A549 (cell line): ENCODE measurements around the gene GOLGA6C. TPM values are rescaled to one million over a fixed set of nuclear protein-coding genes. Genes with fewer than 3 reads are reported as not detected.
"Not testable (repeated sequence)": the region's sequence is repeated elsewhere in the genome, so short reads cannot be mapped to it uniquely, and the experiment has no call there.

ENCODE experiments used
- ATAC-seq, 2 experiments: fragments of 200-7000 bp in 1 of 2; fragments of >200 bp in 1 of 2; cut with Nextera tagmentation in 1 of 2; cut with Tn5 transposase in 1 of 2; 3 replicates each; pipeline versions ENCODE4 v1.8.0 to v1.9.1; 2018 to 2020; ENCODE audit warnings: mild to moderate bottlenecking in 1 of 2, moderate library complexity in 1 of 2
- CTCF ChIA-PET: fragments of 300-600 bp; sonication (Branson Sonifier 250); formaldehyde crosslinking; extraction: SDS; loops from one replicate; lab custom pipeline; 2021; ENCODE audit warnings: antibody characterized with exemption, inconsistent platforms; lab: Yijun Ruan, JAX
- POLR2A ChIA-PET: fragments of 350-600 bp; formaldehyde crosslinking; extraction: SDS; loops from one replicate; lab custom pipeline; 2021; ENCODE audit warnings: antibody characterized with exemption, inconsistent platforms; lab: Yijun Ruan, JAX
- DNase-seq, 2 experiments: peaks; one replicate each; pipeline versions ENCODE4 v3.0.0 to v3.0.0-alpha.2; 2011 to 2016; ENCODE audit warnings: low read depth in 1 of 2, low spot score in 1 of 2
- FAIRE-seq: peaks from 2 replicates; lab custom pipeline; 2011; peaks lifted over from hg19 to GRCh38; lab: Jason Lieb, UNC
- H3K27ac ChIP-seq, 2 experiments: fragments of >200 bp; sonication (Bioruptor Twin); formaldehyde crosslinking; 3 replicates each; pipeline ENCODE4 v1.5.1; 2016 to 2017
- H3K4me1 ChIP-seq: fragments of >200 bp; sonication (Bioruptor Twin); formaldehyde crosslinking; 3 replicates; pipeline ENCODE4 v1.6.1; 2016
- H3K4me2 ChIP-seq: fragments of >200 bp; sonication (Bioruptor Twin); formaldehyde crosslinking; 3 replicates; pipeline ENCODE4 v1.6.1; 2016
- H3K4me3 ChIP-seq: fragments of >200 bp; sonication (Bioruptor Twin); formaldehyde crosslinking; 3 replicates; pipeline ENCODE4 v1.5.1; 2016
- H3K9me3 ChIP-seq: fragments of >200 bp; sonication (Bioruptor Twin); formaldehyde crosslinking; 3 replicates; pipeline ENCODE4 v1.6.1; 2016
- RAD21 ChIP-seq, 2 experiments: fragments of >200 bp in 1 of 2; sonication (Bioruptor Twin) in 1 of 2; formaldehyde crosslinking in 1 of 2; IDR thresholded peaks in 1 of 2; conservative IDR thresholded peaks in 1 of 2; 2 replicates in 1 of 2; 3 replicates in 1 of 2; pipeline ENCODE4 v1.6.1; 2012 to 2018; ENCODE audit warnings: inconsistent platforms in 1 of 2
- SMC3 ChIP-seq: fragments of >200 bp; sonication (Bioruptor Twin); formaldehyde crosslinking; IDR thresholded peaks from 3 replicates; pipeline ENCODE4 v1.6.1; 2018; ENCODE audit warnings: inconsistent platforms
- WGBS: methylation state at CpG from one replicate; pipeline ENCODE4 v1.1.6; 2017; ENCODE audit errors: missing lambda C conversion rate; 5-methylcytosine and 5-hydroxymethylcytosine counted together
- polyA plus RNA-seq, 4 experiments: library from polyadenylated mRNA; depleted of rRNA in 3 of 4; stranded (reverse); fragments of >200 nt; fragmentation: RNase III in 1 of 4; extraction: RNeasy Plus Mini Kit Qiagen cat#74134 plus additional on column Dnase treatment in 1 of 4; gene quantifications; 2 replicates in 3 of 4; 3 replicates in 1 of 4; pipeline ENCODE4 v1.2.3, GENCODE V29; 2011 to 2017
- TF ChIP-seq, protein P1 (sequence below): fragments of >200 bp; sonication (Bioruptor Twin); formaldehyde crosslinking; IDR thresholded peaks from 3 replicates; pipeline ENCODE4 v1.5.1; 2016

Gene GOLGA6C
- polyA plus RNA-seq, 2 of the 4 experiments (the other 2 are of a cell fraction) = not detected

DNA sequence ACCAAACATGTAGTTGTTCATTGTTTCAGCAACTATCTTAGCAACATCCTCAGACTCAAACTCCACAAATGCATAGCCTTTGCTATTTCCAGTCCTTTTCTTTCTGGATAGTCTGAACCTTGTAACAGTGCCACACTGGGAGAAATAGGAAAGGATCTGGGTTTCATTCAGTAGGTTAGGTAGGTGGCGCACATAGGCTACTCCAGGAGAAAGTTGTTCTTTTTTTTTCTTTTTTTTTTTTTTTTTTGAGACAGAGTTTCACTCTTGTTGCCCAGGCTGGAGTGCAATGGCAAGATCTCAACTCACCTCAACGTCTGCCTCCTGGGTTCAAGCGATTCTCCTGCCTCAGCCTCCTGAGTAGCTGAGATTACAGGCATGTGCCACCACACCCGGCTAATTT, 5.8 kb upstream of the GOLGA6C start:
- POLR2A ChIA-PET, H3K4me1 ChIP-seq, H3K4me3 ChIP-seq, H3K27ac ChIP-seq, H3K4me2 ChIP-seq, H3K9me3 ChIP-seq, FAIRE-seq, DNase-seq: not testable (repeated sequence)
- CTCF ChIA-PET = interaction anchor here (0.7 to 1.6 kb wide), 9 partner anchors 18 to 69 kb away, joined by 3 to 13 read pairs (median 4); no protein-coding TSS in a partner anchor
- TF ChIP-seq RAD21 (conservative IDR thresholded peaks at IDR 0.05 in 1 of 2, IDR thresholded peaks at IDR 0.05 in 1 of 2) (peak; percentile 39 to 49; a peak in 3 of 5 replicates), SMC3 (peak; percentile 29; the same call in 2 of the 3 replicates)
- TF ChIP-seq, protein P1, sequence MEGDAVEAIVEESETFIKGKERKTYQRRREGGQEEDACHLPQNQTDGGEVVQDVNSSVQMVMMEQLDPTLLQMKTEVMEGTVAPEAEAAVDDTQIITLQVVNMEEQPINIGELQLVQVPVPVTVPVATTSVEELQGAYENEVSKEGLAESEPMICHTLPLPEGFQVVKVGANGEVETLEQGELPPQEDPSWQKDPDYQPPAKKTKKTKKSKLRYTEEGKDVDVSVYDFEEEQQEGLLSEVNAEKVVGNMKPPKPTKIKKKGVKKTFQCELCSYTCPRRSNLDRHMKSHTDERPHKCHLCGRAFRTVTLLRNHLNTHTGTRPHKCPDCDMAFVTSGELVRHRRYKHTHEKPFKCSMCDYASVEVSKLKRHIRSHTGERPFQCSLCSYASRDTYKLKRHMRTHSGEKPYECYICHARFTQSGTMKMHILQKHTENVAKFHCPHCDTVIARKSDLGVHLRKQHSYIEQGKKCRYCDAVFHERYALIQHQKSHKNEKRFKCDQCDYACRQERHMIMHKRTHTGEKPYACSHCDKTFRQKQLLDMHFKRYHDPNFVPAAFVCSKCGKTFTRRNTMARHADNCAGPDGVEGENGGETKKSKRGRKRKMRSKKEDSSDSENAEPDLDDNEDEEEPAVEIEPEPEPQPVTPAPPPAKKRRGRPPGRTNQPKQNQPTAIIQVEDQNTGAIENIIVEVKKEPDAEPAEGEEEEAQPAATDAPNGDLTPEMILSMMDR = peak; percentile 40; the same call in 2 of the 3 replicates
- 47% methylated on average over 4 of the region's 4 CpGs for WGBS
- peak; percentile 76 to 77; a peak in 5 of 6 replicates for ATAC-seq

DNA sequence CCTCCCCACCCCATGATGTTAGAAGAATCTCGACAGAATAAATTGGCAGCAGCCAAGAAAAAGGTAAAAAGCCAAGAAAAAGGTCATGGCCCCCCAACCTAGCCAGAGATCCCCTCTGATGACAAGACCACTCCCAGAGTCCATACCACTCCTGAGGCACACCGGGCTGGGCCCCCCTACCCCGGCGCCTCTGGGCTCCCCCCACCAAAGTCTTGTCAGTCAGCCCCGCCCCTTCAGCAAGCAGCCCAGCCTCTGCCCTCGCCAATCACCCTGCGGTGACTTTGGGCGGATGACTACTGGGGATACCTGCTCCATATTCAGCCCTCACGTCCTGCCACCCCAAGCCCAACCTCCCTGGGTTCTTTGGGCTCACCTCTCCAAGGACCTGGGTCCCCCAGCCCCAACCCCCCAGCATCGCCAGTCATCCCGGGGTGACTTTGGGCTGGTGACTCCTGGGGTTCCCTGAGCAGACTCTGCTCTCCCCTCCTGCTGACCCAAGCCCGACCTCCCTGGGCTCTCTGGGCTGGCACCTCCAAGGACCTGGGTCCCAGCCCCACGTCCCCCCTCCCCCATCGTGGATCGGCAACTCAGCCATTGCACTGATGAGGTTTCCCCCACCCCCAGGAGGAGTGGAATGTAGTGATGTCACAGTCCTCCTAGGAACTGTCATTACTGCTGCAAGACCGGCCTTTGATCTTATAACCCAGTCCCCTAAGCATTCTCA, 648 bp downstream of the GOLGA6C start:
- not testable (repeated sequence) for FAIRE-seq

DNA sequence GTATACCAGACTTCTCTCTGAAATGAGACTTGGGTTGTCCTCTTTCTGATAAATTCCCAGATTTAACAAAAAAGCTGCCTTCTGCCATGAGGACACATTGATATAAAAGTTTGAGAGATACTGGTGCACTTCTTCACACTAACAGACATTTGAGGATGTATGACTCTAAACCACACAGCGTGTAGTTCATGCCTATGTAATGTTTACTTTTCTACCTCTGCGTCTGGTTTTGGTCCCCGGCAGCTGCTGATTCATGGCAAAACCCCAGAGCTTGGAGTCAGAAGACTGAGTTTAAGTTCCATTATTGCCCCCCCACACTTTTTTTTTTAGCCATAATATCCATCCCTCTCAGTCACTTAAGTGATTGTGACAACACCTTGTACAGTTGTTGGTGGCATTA, 1.7 kb downstream of the GOLGA6C start:
- H3K27ac ChIP-seq, H3K4me2 ChIP-seq, POLR2A ChIA-PET, H3K9me3 ChIP-seq, FAIRE-seq, CTCF ChIA-PET, H3K4me3 ChIP-seq, DNase-seq, H3K4me1 ChIP-seq: not testable (repeated sequence)
- ATAC-seq = peak in 1 of 2 experiments; percentile 64; a peak in 1 of 6 replicates
- no CpG with 5 or more reads among the region's 3 CpGs for WGBS

More for the DNA sequence above, 648 bp downstream of the GOLGA6C start:
- 0 out of 6 replicates have a peak overlapping the region, but pooled peaks of 1 of the 2 experiments have one; percentile 52 for H3K27ac ChIP-seq
- H3K4me3 ChIP-seq, ATAC-seq, H3K9me3 ChIP-seq, H3K4me2 ChIP-seq, POLR2A ChIA-PET, DNase-seq, CTCF ChIA-PET, H3K4me1 ChIP-seq: not testable (repeated sequence)
- 57% methylated on average over 4 of the region's 16 CpGs for WGBS

DNA sequence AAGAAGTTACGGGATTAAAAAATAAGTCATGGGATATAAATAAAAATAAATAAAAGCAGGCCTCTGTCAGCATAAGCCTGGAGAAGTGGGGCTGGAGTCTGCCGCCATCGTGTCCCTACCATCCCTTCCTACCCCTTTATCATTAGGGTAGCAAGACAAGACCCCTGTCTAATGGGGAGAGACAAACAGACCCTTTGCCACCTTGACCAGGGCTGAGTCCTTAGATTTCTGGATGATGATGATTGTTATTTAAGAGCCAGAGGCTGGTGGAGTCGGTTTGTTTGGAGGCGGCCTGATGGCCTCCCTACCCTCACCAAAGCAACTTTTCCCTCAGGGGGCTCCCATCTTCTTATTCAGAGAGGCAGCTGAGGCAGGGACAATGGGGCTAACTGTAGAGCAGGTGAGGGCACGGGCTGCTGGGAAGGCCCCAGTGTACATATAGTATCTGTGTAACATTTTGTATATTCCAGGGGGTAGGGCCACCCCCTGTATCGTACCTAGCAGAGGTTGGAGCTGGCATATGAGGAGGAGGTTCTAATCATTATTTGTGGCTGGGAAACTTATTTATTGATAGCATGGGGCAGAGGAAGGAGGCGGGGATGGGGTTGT, 15.7 kb downstream of the GOLGA6C start:
- H3K4me3 ChIP-seq, POLR2A ChIA-PET, H3K4me1 ChIP-seq, DNase-seq, H3K4me2 ChIP-seq, FAIRE-seq, H3K9me3 ChIP-seq: not testable (repeated sequence)
- CTCF ChIA-PET = interaction anchor here (1.2 to 2.0 kb wide), 2 partner anchors 244 to 249 kb away, joined by 6 to 9 read pairs; no protein-coding TSS in a partner anchor
- peak in 1 of 2 experiments; percentile 49; a peak in 1 of 6 replicates for ATAC-seq
- H3K27ac ChIP-seq = 0 out of 6 replicates have a peak overlapping the region, but pooled peaks of 1 of the 2 experiments have one; percentile 46
- 51% methylated on average over 2 of the region's 8 CpGs for WGBS

DNA sequence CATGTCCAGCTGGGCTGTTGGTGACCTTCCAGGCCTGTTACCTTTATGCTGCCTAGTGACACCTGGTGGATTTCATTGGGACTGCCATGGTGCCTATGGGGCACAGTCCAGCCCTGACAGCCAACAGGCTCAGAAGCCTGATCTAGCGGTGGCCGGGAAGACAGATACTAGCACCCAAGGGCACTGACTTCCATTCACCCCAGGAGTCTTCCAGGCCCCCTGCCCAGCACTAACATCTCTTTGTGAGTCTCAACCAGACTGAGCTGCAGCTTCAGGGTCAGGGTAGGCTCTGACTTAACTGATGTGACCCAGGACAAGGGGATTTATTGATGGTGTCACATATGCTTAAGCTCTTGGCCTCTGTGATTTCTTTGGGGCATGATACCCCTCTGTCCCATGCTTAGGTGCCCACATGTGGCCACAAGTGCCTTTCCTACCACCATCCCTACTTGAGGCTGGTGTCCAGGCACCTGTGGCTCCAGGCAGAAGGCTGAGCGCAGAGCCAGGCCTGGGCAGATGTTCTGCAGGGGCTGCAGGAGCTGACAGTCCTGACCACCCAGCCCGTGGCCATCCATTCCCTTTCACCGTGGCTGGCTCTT, 16.5 kb downstream of the GOLGA6C start:
- DNase-seq = peak in 1 of 2 experiments; percentile 37

DNA sequence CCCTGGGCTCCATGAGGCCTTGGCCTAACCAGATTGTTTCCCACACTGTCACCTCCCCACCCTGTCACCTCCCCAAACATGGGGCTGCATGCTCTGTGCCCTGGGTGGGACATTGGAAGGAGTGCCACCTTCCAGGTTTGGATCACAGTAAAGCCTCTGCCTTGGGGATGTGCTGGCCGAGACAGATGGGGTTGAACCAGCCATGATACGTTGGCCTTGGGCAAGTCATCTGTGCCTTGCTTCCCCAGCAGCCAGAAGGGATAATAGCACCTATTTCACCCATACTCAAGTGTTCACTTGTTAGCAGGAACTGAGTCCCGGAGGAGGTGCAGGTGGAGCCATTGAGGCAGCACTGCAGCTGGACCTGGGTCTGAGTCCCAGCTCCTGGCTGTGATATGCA, 17.5 kb downstream of the GOLGA6C start:
- WGBS = 54% methylated on average over 3 of the region's 3 CpGs
- H3K9me3 ChIP-seq, H3K4me1 ChIP-seq, H3K4me2 ChIP-seq, H3K27ac ChIP-seq, FAIRE-seq, DNase-seq, H3K4me3 ChIP-seq, POLR2A ChIA-PET, ATAC-seq: not testable (repeated sequence)
- CTCF ChIA-PET = interaction anchor here (2.0 kb wide), 1 partner anchor 246 kb away, joined by 9 read pairs; no protein-coding TSS in a partner anchor

More for the DNA sequence above, 16.5 kb downstream of the GOLGA6C start:
- H3K4me3 ChIP-seq, FAIRE-seq, POLR2A ChIA-PET, H3K9me3 ChIP-seq, H3K27ac ChIP-seq, H3K4me2 ChIP-seq, H3K4me1 ChIP-seq: not testable (repeated sequence)
- CTCF ChIA-PET = interaction anchor here (0.9 to 2.0 kb wide), 4 partner anchors 27 to 249 kb away, joined by 3 to 9 read pairs (median 5); no protein-coding TSS in a partner anchor
- TF ChIP-seq RAD21 (conservative IDR thresholded peaks at IDR 0.05 in 1 of 2, IDR thresholded peaks at IDR 0.05 in 1 of 2) (peak; percentile 46 to 47; a peak in 4 of 5 replicates), SMC3 (peak; percentile 60)
- TF ChIP-seq, protein P1 = peak; percentile 52
- peak; percentile 100 for ATAC-seq
- 35% methylated on average over 4 of the region's 5 CpGs for WGBS

DNA sequence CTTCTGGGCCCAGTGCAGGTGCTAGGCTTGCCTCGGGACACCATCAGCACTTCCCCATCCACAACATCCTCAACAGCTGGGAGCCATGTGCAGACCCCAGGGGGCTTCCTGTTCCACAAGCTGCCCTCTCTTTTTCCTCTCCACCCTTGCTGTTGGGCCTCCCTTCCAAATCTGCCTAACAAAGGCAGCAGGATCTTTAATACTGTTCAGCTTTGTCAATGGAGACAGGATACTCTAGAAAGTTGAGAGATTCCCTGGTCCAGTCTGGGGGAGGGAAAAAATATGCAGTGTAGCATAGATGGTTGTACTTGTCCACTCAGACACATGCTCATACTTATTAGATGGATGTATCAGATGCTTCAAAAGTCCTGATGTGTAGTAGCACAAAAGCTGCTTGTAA, 20.4 kb downstream of the GOLGA6C start:
- DNase-seq, H3K9me3 ChIP-seq, H3K4me1 ChIP-seq, FAIRE-seq, H3K27ac ChIP-seq, CTCF ChIA-PET, H3K4me3 ChIP-seq, H3K4me2 ChIP-seq, ATAC-seq, POLR2A ChIA-PET: not testable (repeated sequence)
- 67% methylated on average over 1 of the region's 1 CpG for WGBS

DNA sequence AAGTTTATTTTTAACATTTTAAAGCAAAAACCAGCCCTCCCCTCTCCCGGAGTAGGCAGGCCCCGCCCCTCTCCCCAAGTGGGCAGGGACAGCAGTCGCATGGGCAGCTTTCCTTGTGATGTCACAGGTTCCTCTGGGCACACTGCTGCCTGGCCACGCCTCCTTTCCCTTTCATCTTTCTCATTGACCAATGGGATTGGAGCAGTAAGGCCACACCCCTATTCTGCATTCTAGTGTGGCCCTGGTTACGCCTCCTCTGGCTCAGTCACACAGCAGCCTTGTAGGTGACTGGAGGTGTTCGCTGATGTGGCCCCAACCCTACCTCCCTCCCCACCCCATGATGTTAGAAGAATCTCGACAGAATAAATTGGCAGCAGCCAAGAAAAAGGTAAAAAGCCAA, 24.4 kb downstream of the GOLGA6C start, which contains the start of gene GOLGA6D:
Gene GOLGA6D (plus strand): TSS at position 264 of the 400 bp plus-strand sequence. CDS start 41 bp downstream, at position 305.
- H3K9me3 ChIP-seq, DNase-seq, FAIRE-seq, H3K4me1 ChIP-seq, POLR2A ChIA-PET, H3K27ac ChIP-seq, H3K4me2 ChIP-seq, ATAC-seq, H3K4me3 ChIP-seq, CTCF ChIA-PET: not testable (repeated sequence)
- no CpG with 5 or more reads among the region's 7 CpGs for WGBS
